HL-60 (cell line): ENCODE results near the gene COL19A1.

Experiments used
- DNase-seq, 2 experiments: peaks; one replicate each; pipeline ENCODE4 v3.0.0-alpha.2; 2010 to 2020; ENCODE audit warnings: low read depth in 1 of 2, low spot score in 1 of 2
- H3K27ac ChIP-seq: fragments of 250-450 bp; sonication (Bioruptor Pico); replicated peaks from 2 replicates; pipeline ENCODE4 v1.5.1; 2020; ENCODE audit warnings: mild to moderate bottlenecking, moderate library complexity
- H3K27me3 ChIP-seq: fragments of 250-450 bp; sonication (Bioruptor Pico); 2 replicates; pipeline ENCODE4 v1.5.1; 2021; ENCODE audit warnings: mild to moderate bottlenecking, moderate library complexity; ENCODE audit not compliant: insufficient read depth, poor library complexity, severe bottlenecking
- H3K4me3 ChIP-seq: replicated peaks from 2 replicates; pipeline ENCODE4 v1.5.1; 2011; ENCODE audit warnings: mild to moderate bottlenecking, control low read depth, low read length; ENCODE audit not compliant: insufficient read depth
- GABPA ChIP-seq: IDR thresholded peaks from 2 replicates; pipeline ENCODE4 v1.6.1; 2012; ENCODE audit warnings: low read depth
- POLR2AphosphoS5 ChIP-seq: IDR thresholded peaks from 2 replicates; pipeline ENCODE4 v1.6.1; 2012; ENCODE audit warnings: low read depth
- SPI1 ChIP-seq: IDR thresholded peaks from 2 replicates; pipeline ENCODE4 v1.6.1; 2012; ENCODE audit warnings: low read depth, mild to moderate bottlenecking, borderline replicate concordance
- TF ChIP-seq, protein P1 (sequence below): IDR thresholded peaks from 2 replicates; pipeline ENCODE4 v1.6.1; 2012; ENCODE audit warnings: low read depth; ENCODE audit not compliant: insufficient replicate concordance
- TF ChIP-seq, protein P2 (sequence below): IDR thresholded peaks from one replicate; pipeline ENCODE4 v1.5.1; 2011; ENCODE audit warnings: low read length, control low read depth, inconsistent platforms; ENCODE audit not compliant: insufficient read depth

Gene COL19A1

DNA sequence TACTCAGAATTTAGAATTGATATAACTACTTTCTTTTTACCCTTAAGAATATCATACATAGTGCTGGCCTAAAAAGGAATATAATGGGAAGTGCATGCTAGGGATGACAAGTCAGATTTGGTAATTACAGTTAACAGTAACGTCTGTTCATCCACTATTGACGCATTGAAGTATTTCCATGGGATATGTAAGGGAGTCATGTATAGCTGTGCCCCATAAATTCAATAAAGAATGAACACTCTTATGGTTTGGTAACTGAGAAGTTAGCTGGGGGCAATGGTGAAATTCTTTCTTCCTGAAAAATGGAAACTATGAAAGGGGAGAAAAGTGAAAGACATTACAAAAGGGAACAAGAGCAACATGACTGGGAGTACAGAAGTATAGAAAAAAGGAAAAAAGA is 2.6 kb upstream of the COL19A1 start:
- no peak for DNase-seq
- TF ChIP-seq GABPA: no peak
- no peak for TF ChIP-seq POLR2AphosphoS5
- TF ChIP-seq SPI1: no peak
- TF ChIP-seq, protein P1, sequence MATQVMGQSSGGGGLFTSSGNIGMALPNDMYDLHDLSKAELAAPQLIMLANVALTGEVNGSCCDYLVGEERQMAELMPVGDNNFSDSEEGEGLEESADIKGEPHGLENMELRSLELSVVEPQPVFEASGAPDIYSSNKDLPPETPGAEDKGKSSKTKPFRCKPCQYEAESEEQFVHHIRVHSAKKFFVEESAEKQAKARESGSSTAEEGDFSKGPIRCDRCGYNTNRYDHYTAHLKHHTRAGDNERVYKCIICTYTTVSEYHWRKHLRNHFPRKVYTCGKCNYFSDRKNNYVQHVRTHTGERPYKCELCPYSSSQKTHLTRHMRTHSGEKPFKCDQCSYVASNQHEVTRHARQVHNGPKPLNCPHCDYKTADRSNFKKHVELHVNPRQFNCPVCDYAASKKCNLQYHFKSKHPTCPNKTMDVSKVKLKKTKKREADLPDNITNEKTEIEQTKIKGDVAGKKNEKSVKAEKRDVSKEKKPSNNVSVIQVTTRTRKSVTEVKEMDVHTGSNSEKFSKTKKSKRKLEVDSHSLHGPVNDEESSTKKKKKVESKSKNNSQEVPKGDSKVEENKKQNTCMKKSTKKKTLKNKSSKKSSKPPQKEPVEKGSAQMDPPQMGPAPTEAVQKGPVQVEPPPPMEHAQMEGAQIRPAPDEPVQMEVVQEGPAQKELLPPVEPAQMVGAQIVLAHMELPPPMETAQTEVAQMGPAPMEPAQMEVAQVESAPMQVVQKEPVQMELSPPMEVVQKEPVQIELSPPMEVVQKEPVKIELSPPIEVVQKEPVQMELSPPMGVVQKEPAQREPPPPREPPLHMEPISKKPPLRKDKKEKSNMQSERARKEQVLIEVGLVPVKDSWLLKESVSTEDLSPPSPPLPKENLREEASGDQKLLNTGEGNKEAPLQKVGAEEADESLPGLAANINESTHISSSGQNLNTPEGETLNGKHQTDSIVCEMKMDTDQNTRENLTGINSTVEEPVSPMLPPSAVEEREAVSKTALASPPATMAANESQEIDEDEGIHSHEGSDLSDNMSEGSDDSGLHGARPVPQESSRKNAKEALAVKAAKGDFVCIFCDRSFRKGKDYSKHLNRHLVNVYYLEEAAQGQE: no peak
- TF ChIP-seq, protein P2, sequence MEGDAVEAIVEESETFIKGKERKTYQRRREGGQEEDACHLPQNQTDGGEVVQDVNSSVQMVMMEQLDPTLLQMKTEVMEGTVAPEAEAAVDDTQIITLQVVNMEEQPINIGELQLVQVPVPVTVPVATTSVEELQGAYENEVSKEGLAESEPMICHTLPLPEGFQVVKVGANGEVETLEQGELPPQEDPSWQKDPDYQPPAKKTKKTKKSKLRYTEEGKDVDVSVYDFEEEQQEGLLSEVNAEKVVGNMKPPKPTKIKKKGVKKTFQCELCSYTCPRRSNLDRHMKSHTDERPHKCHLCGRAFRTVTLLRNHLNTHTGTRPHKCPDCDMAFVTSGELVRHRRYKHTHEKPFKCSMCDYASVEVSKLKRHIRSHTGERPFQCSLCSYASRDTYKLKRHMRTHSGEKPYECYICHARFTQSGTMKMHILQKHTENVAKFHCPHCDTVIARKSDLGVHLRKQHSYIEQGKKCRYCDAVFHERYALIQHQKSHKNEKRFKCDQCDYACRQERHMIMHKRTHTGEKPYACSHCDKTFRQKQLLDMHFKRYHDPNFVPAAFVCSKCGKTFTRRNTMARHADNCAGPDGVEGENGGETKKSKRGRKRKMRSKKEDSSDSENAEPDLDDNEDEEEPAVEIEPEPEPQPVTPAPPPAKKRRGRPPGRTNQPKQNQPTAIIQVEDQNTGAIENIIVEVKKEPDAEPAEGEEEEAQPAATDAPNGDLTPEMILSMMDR: no peak
- no peak overlapping the region for H3K4me3 ChIP-seq
- peaks cover 30% of the 10 kb centered on the region for H3K27me3 ChIP-seq
- no peak overlapping the region for H3K27ac ChIP-seq

DNA sequence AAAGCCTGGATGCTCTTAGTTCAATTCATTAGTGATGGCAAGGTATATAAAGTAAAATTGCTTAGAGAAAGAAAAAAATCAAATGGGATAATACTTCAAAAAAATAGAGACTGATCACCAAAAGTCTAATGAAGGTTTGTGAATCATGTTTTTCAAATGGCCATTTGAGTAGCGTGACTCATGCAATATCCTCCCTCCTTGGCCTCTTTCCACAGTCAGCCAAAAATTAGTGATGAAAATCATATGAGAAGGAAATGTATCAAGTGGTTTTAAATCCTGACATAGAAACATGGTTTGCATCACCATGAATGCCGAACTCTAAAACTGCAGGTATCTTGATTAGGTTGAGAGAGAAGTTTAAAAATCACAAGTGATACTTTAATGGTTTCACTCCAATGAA is 1.2 kb upstream of the COL19A1 start:
- TF ChIP-seq, protein P2: no peak
- TF ChIP-seq GABPA: no peak
- no peak for TF ChIP-seq SPI1
- DNase-seq: no peak
- Histone ChIP-seq H3K27me3 (peaks cover 30% of the 10 kb centered on the region), H3K4me3 (no peak overlapping the region), H3K27ac (no peak overlapping the region)

- Histone ChIP-seq H3K27ac (no peak overlapping the region), H3K27me3 (peaks cover 30% of the 10 kb centered on the region), H3K4me3 (peak overlapping the region; percentile 42)
- peak in 1 of 2 experiments; percentile 47 for DNase-seq
- TF ChIP-seq SPI1 (no peak), POLR2AphosphoS5 (0 out of 2 replicates have a peak, but pooled peaks have one; percentile 41), GABPA (no peak)
- TF ChIP-seq, protein P2: no peak
- TF ChIP-seq, protein P1: no peak
Measured at GRCh38 chr6:69866770-69867638, 648 bp downstream of the COL19A1 start.

DNA sequence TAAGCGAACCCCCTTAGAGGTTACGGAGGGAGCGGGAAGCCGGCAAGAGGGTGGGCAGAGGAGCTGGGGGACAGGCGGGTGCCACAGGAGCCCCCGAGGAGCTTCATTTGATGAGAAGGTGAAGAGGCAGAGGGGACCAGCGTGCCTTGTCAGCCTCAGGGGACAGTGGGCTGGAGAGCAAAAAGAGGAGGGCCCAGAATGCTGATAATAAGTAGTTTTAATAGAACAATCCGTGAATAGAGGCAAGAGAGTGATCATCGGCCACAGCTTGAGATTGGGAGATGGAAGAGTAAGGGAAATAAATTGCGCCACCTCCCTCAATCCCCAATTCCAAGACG is 1.3 kb downstream of the COL19A1 start:
- peaks cover 30% of the 10 kb centered on the region for H3K27me3 ChIP-seq
- DNase-seq: no peak
- H3K27ac ChIP-seq: no peak overlapping the region
- TF ChIP-seq SPI1: no peak
- no peak for TF ChIP-seq GABPA
- TF ChIP-seq, protein P2: no peak
- TF ChIP-seq, protein P1: no peak
- no peak for TF ChIP-seq POLR2AphosphoS5
- peak overlapping the region; percentile 42 for H3K4me3 ChIP-seq
